Nephron progenitor cell (in vitro differentiated cells): ENCODE data around the gene RNF14.

Experiments used
- DNase-seq: peaks from one replicate; pipeline ENCODE4 v3.0.0; 2021
- H3K27ac Mint-ChIP-seq: 2 replicates; pipeline ENCODE4 v1.8.0; 2021; ENCODE audit warnings: mild to moderate bottlenecking, moderate library complexity, mixed read lengths
- H3K27me3 Mint-ChIP-seq: 2 replicates; pipeline ENCODE4 v1.8.0; 2021; ENCODE audit warnings: mild to moderate bottlenecking, low read depth, mixed read lengths; ENCODE audit not compliant: poor library complexity
- H3K36me3 Mint-ChIP-seq: 2 replicates; pipeline ENCODE4 v1.8.0; 2021; ENCODE audit warnings: low read depth, mixed read lengths
- H3K4me1 Mint-ChIP-seq: 2 replicates; pipeline ENCODE4 v1.8.0; 2021; ENCODE audit warnings: mixed read lengths
- H3K4me3 Mint-ChIP-seq: 2 replicates; pipeline ENCODE4 v1.8.0; 2021; ENCODE audit warnings: mild to moderate bottlenecking, moderate library complexity, mixed read lengths
- H3K9me3 Mint-ChIP-seq: 2 replicates; pipeline ENCODE4 v1.8.0; 2021; ENCODE audit warnings: mild to moderate bottlenecking, moderate library complexity, mixed read lengths
- CTCF ChIP-seq: fragments of 200-600 bp; sonication (generic); IDR thresholded peaks from 2 replicates; pipeline ENCODE4 v1.5.0; 2021; ENCODE audit warnings: antibody characterized with exemption

RNF14 gene

DNA sequence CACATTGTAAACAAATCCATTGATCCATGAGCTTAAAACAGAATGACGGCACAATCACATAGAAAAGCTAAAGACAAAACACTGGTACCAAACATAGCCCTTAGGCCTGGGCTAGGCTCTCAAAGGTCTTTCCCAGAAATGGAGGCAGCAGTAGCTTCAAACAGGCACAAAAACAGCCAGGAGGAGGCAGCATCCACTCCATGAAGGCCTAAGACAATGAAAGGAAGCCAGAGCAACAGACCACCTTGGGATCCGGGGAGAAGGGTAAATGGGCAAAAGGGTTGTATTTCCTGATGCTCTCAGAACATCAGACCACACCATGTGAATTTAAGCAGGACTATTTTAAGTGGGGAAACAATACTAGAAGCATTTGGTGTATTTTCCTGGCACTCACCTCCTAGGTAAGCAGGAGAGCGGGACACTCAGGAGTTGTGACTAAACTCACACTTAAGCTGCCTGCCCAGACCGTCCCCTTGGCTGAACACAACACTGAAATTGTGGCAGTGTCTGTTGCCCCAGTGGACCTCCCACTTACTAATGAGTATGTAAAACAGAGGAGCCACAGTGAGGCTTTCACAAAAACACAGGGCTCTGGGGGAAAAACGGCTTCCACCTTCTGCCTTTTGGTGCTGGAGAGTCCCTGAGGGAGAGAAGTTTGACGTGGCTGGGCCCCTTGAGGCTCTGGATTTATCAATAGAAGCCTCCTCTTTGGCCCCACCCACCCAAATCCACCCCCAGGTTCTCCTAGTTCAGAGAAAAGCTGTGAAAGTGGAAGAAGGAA lies 32.0 kb downstream of the RNF14 start:
- peaks cover 1% of the 10 kb centered on the region for H3K4me1 Mint-ChIP-seq
- H3K4me3 Mint-ChIP-seq: no peak overlapping the region
- peak overlapping the region; percentile 80 for H3K27ac Mint-ChIP-seq
- H3K9me3 Mint-ChIP-seq: peaks cover 12% of the 10 kb centered on the region
- no peak for DNase-seq
- TF ChIP-seq CTCF: peak; percentile 28
- peaks cover 61% of the 10 kb centered on the region for H3K36me3 Mint-ChIP-seq
- H3K27me3 Mint-ChIP-seq: no peaks in the 10 kb centered on the region

DNA sequence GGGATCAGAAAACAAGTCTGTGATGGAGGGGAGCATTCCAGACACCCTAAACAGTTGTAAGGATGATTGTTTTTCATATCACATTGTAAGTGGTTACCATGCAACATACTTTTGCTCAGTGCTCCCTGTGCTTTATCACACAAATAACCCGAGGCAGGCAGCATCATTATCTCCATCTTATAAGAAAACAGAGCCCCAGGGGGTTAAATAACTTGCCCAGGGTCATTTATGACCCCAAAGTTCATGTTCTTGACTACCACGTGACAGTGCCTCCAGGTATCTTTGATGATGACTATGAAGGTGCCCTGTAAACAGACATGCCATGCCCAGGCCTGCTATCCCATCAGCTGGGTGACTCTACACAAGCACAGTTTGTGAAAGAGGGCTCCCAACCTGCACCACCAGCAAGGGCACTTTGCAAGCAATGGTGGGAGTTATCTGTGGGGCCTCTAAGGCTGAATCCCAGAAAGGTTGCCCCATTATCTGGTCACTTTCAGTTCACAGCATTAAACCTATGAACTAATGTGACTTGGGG lies 34.4 kb downstream of the RNF14 start:
- H3K4me1 Mint-ChIP-seq: no peaks in the 10 kb centered on the region
- peaks cover 12% of the 10 kb centered on the region for H3K9me3 Mint-ChIP-seq
- peaks cover 61% of the 10 kb centered on the region for H3K36me3 Mint-ChIP-seq
- peak overlapping the region; percentile 59 for H3K27ac Mint-ChIP-seq
- H3K27me3 Mint-ChIP-seq: no peaks in the 10 kb centered on the region
- H3K4me3 Mint-ChIP-seq: no peak overlapping the region
- TF ChIP-seq CTCF: no peak
- DNase-seq: no peak

- Mint-ChIP-seq H3K9me3 (no peaks in the 10 kb centered on the region), H3K27ac (no peak overlapping the region), H3K27me3 (no peaks in the 10 kb centered on the region), H3K36me3 (peaks cover 56% of the 10 kb centered on the region), H3K4me1 (peaks cover under 1% of the 10 kb centered on the region), H3K4me3 (no peak overlapping the region)
- no peak for TF ChIP-seq CTCF
- no peak for DNase-seq
These were observed 37.7 kb downstream of the RNF14 start for GRCh38 chr5:142006363-142007236.

DNA sequence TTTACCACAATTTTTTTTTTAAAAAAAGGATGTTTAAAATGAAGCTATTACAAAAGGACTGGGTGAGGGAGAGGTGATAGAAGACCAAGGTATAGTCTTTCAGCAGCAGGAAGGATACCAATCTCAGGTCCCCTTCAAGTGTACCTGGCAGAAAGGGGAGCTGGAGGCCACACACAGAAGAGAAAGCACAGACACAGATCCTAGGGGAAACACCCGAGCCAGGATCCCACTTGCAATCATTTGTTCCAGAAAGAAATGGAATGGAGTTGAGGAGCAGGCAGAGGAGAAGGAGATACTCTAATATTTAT lies 38.3 kb downstream of the RNF14 start:
- H3K4me1 Mint-ChIP-seq: peaks cover 6% of the 10 kb centered on the region
- no peak overlapping the region for H3K27ac Mint-ChIP-seq
- DNase-seq: no peak
- no peak for TF ChIP-seq CTCF
- peaks cover 50% of the 10 kb centered on the region for H3K36me3 Mint-ChIP-seq
- no peaks in the 10 kb centered on the region for H3K9me3 Mint-ChIP-seq
- H3K4me3 Mint-ChIP-seq: no peak overlapping the region
- H3K27me3 Mint-ChIP-seq: no peaks in the 10 kb centered on the region

DNA sequence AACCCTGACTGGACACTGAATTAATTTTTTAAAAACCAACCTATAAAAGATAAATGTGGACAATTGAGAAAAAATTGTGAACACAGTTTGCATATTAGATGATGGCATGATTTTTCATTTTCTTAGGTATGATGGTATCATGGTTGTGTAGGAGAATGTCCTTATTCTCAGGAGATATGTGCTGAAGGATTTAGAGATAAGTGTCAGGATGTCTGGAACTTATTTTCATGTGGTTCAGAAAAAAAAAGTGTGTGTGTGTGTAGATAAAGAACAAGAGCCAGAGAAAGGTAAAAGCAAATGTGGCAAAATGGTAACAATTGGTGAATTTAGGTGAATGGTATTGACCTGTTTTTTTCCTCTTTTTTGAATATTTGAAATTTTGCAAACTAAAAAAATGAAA lies 39.9 kb downstream of the RNF14 start:
- Mint-ChIP-seq H3K9me3 (no peaks in the 10 kb centered on the region), H3K4me1 (peaks cover 21% of the 10 kb centered on the region), H3K4me3 (no peak overlapping the region), H3K27me3 (no peaks in the 10 kb centered on the region), H3K36me3 (peaks cover 48% of the 10 kb centered on the region), H3K27ac (no peak overlapping the region)
- TF ChIP-seq CTCF: no peak
- DNase-seq: no peak
